Right renal cortex interstitium (tissue), 3 donors: ENCODE data around the gene RBP3. TPM values are rescaled to one million over a fixed set of nuclear protein-coding genes. Genes with fewer than 3 reads are reported as not detected.
A peak's percentile ranks its signal among the peaks of the same experiment; 100 is the strongest.

Source experiments
- DNase-seq, 3 donors: peaks; one replicate each; pipeline ENCODE4 v3.0.0-alpha.2; 2013; ENCODE audit warnings: low read depth in 3 of 3, low spot score in 2 of 3
- polyA plus RNA-seq, 3 donors: library from polyadenylated mRNA; unstranded; fragments of 120-200 nt; gene quantifications; one replicate each; pipeline ENCODE4 v1.2.1, GENCODE V29; 2013; ENCODE audit not compliant: insufficient read length in 3 of 3

RBP3 gene
- polyA plus RNA-seq, 3 donors: 0.08 to 0.15 (median 0.15) TPM

DNA sequence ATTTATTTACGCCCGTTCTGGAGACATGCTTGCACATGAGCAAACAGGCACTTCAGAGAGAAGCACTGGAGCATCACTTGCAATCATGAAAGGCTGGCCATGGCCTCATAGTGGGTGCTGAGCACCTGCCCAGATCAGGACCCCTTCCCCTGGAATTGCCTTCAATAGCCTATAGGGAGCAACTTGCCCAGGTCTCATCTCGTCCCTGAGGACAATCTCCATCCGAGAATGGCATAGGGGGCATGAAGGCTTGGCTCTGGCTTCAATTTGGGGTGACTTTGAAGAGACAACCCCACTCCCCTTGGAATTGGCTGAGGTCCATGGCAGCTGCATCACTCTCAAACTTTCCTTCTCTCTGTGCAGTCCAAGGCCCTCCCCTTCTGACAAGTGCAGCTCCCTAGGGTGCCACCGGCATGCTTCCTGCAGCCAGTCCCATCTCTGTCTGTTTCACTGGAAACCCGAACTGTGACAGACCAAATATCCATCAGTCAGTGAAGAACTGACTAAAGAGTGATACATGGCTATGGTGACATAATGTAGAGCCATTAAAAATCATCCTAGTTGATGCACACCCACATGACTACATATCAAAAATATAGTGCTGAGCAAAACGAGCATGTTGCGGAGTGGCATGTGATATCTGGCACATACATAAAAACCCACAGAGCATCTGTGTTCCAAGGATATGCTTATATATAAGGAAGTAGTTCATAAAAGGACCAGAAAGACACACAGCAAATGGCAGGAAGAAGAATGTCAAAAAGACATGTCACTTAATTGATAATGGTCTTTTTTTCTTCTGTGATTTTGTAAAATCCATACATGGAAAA lies 13.5 kb upstream of the RBP3 start:
- DNase-seq: no peak

- DNase-seq: no peak
Measured at GRCh38 chr10:47335906-47336305, 12.3 kb upstream of the RBP3 start.

- no peak for DNase-seq
Measured at GRCh38 chr10:47336387-47337134, 11.6 kb upstream of the RBP3 start.

DNA sequence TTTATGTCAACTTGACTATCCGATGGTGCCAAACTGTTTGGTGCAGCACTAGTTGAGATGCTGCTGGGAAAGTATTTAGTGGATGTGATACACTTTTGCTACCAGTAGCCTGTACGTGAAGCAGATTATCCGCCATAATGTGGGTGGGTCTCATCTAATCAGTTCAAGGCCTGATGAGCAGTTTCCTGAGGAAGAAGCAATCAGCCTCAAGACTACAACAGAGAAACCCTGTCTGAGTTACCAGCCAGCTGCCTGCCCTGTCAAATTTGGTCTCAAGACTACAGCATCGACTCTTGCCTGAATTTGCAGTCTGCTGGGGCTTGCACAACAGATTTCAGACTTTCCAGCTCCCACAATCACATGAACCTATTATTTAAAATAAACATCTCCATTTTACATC lies 10.9 kb upstream of the RBP3 start:
- no peak for DNase-seq

DNA sequence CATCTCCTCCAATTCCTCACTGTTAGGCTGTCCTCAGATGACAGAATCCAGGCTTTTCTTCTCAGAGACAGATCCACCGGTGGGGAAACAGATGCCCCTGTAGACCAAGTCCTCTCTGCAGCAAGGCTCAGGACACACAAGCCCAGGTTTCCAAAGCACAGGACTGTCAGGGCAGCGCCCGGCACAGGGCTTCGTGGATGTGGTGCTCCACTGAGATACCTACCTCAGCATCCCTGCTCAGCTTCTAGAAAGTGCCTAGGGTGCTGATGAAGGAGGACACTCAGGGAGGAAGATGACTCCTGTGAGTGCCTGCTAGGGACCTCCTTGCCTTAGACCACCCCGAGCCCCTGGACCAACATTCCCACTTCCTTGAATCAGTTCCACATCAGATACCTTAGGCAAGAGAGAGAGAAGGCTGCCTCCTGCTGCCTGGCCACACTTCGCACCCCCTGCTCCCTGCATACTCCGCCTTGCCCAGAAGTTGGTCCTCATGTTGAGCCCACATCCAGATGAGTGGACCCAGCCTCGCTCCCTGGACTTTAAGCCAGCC lies 8.9 kb upstream of the RBP3 start:
- DNase-seq: no peak

DNA sequence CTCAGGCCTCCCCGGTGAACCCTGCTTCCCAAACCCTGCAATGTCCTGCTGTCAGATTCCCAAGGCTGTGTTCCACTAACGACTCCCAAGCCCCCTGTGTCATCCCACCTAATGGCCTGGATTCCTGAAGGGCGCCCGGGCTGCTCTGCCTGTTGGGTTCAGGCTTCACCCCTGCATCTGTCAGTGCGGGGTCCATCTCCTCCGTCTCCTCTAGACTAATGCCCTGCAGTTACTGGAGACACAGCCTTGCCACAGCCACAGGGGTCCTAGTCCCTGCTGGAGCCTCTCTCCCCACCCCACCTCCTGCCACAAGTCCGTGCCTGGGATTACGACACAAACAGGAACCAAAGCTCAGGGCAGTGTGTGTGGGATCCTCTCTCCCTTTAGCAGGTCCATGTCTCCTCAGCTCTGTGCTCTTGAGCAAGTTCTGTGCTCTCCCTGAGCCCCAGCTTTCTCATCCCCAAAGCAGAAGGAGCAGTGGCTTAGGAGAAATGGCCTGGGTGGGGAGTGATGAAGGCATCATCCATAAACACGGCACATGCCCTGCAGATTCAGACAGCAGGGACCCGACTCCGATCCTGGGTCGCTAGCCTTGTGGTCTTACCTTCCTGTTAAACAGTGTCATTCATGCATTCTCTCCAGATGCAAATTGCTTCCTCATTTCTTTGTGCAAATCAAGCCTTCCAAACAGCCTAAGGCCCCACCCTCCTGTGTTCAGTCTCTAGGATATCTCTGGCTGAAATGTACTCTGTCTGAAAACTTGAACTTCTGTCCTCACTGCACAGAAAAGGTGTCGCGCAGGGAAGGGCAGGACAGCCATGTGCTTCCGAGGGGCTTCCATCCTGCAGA lies 8.2 kb upstream of the RBP3 start:
- no peak for DNase-seq

DNA sequence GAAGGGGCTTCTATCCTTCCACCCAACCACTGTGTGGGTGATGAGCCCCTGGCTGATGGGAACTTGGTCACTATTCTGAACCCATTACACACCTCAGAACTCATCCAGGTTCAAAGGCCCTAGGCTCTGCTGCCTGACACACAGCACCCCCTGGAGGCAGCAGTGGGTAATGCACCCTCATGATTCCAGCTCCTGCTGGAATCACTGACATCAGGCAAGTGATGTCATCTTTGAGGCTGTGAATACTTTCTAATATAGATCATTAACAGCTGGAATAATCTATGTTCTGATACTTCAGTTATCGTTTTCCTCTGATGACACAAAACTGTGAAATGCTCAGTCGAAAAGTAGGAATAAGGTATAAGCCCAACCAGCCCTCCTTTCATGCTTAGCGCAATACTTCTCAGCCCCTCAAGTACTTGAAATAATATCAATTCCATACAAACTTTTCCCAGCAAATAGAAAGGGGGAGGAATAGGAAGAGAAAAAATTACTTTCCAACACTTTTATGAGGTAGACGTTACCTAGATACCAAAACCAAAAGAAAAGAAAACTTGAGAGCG lies 7.5 kb upstream of the RBP3 start:
- peak; percentile 14 to 34 (median 19) for DNase-seq

DNA sequence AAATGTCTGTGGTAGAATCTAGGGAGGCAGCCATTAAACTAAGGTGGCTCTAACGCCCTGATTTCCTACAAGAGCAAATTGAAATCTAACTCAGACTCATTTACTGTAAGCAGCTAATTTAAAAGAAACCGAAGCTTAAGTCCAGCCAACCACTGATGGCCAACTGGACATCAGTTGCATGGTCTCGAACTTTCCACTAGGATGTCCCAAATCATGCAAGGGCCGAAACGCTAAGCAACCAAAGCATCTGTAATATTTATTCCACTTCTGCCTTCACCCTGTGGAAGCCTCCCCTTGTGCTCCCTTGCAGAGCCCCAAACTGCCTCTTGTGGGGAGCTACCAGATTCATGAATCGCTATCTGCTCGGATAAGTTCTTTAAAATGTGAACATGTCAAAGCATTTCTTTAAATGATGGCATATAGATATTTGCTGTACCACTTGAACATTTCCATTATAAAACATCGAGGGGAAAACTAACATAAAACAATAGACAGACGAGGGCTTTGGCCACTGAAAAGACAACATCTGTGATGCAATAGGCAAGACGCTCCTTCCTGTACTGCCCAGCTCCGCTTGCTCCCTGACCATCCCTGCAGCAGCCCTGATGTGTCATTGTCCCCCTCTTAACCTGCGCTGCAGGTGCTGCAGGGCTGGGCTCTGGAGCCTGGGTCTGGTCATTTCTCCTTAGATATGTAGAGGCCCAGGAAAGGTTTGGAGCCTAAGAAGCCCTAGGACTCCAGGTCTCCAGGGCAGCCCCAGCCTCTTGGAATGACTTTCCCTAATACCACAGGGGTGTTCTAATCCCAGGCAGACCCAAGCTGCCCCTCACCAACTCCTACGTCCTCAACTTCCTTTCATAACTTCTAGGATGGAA lies 2.9 kb upstream of the RBP3 start:
- DNase-seq: no peak

GRCh38 chr10:47346581-47347302 lies 1.4 kb upstream of the RBP3 start:
- DNase-seq: no peak

DNA sequence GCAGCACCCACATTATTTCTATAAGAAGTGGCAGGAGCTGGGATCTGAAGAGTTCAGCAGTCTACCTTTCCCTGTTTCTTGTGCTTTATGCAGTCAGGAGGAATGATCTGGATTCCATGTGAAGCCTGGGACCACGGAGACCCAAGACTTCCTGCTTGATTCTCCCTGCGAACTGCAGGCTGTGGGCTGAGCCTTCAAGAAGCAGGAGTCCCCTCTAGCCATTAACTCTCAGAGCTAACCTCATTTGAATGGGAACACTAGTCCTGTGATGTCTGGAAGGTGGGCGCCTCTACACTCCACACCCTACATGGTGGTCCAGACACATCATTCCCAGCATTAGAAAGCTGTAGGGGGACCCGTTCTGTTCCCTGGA lies 874 bp upstream of the RBP3 start:
- no peak for DNase-seq

DNA sequence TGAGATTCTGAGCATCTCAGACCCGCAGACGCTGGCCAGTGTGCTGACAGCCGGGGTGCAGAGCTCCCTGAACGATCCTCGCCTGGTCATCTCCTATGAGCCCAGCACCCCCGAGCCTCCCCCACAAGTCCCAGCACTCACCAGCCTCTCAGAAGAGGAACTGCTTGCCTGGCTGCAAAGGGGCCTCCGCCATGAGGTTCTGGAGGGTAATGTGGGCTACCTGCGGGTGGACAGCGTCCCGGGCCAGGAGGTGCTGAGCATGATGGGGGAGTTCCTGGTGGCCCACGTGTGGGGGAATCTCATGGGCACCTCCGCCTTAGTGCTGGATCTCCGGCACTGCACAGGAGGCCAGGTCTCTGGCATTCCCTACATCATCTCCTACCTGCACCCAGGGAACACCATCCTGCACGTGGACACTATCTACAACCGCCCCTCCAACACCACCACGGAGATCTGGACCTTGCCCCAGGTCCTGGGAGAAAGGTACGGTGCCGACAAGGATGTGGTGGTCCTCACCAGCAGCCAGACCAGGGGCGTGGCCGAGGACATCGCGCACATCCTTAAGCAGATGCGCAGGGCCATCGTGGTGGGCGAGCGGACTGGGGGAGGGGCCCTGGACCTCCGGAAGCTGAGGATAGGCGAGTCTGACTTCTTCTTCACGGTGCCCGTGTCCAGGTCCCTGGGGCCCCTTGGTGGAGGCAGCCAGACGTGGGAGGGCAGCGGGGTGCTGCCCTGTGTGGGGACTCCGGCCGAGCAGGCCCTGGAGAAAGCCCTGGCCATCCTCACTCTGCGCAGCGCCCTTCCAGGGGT lies 703 bp downstream of the RBP3 start:
- DNase-seq: no peak

DNA sequence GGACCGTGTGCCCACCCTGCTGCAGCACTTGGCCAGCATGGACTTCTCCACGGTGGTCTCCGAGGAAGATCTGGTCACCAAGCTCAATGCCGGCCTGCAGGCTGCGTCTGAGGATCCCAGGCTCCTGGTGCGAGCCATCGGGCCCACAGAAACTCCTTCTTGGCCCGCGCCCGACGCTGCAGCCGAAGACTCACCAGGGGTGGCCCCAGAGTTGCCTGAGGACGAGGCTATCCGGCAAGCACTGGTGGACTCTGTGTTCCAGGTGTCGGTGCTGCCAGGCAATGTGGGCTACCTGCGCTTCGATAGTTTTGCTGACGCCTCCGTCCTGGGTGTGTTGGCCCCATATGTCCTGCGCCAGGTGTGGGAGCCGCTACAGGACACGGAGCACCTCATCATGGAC lies 1.4 kb downstream of the RBP3 start:
- DNase-seq: no peak

DNA sequence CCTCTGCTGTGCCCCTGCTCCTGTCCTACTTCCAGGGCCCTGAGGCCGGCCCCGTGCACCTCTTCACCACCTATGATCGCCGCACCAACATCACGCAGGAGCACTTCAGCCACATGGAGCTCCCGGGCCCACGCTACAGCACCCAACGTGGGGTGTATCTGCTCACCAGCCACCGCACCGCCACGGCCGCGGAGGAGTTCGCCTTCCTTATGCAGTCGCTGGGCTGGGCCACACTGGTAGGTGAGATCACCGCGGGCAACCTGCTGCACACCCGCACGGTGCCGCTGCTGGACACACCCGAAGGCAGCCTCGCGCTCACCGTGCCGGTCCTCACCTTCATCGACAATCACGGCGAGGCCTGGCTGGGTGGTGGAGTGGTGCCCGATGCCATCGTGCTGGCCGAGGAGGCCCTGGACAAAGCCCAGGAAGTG lies 1.8 kb downstream of the RBP3 start:
- DNase-seq: no peak

GRCh38 chr10:47350671-47351640 lies 2.8 kb downstream of the RBP3 start:
- DNase-seq: no peak

GRCh38 chr10:47351899-47352815 lies 4.0 kb downstream of the RBP3 start:
- no peak for DNase-seq

GRCh38 chr10:47353351-47353750 lies 5.2 kb downstream of the RBP3 start:
- DNase-seq: no peak
